Measurements from ENCODE around the gene CPNE2.

DNA sequence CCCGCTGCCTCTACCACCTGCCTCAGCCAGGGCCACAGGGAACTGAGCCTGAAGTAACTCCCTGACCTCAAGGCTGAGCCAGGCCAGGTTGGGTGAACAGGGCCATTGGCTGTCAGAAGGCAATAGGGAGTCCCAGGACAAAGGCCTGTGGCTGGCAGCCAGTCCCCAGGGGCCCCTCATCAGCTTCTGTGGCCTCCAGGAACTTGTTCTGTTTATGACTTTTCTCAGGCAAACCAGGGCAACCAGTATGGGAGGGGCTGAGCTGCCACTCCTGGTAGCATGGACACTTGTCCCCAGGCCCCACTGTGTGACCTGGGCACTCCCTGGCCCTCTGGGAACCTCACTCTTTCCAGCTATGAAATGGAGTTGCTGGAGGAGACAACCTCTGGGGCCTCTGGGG, 40.1 kb downstream of the CPNE2 start:
- TF ChIP-seq YY1 (IDR thresholded peaks at IDR 0.05; ENCODE audit: insufficient read depth, insufficient read length), result no peak
- no peak for TF ChIP-seq ZNF274 (IDR thresholded peaks at IDR 0.05; ENCODE audit: low read depth, low read length)
- no peak for TF ChIP-seq SUZ12 (IDR thresholded peaks at IDR 0.05; ENCODE audit: extremely low read depth, insufficient read depth, insufficient read length)
